NCI-H1694 treated with DMSO at 0.1 percent for 48 hours (cell line): ENCODE measurements around the gene LRFN2.

Experiments
- DNase-seq: peaks from one replicate; lab custom pipeline; 2025; lab: John Stamatoyannopoulos, UW

LRFN2 gene

DNA sequence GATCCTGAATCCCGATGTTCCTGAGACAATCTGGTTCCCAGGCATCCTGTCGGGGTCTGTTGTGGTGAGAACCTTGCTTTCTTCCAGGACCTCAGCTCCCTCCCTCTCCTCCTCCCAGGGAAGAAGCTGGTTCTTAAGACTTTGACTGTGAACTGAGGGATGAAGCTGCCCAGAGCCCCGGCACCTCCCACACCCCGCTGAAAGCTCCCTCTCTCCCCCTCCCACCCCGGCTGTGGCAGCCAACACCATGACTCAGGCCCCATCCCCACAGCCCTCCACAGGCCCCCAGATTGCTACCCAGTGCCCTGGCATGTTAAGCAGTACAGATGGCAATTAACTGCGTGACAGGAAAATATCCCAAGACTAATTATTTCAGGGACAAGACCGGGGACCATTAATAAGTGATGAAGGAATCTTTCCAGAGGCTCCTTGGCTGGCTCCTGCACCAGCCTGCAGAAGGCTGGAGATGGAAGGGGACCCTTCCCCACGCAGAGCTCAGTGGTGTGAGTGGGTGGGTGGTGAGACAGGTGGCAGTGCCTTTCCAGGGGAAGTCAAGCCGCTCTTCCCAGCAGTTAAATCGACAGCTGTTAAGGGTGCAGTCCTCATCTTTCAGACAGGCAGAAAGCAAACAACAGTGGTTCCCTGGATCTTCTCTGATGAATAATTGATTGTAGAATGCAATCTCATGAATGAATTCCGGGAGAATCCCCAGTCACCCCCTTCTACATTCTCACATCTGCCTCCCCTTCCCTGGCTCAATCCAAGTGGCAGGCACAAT lies 237.9 kb downstream of the LRFN2 start:
- DNase-seq = peak; percentile 92

DNA sequence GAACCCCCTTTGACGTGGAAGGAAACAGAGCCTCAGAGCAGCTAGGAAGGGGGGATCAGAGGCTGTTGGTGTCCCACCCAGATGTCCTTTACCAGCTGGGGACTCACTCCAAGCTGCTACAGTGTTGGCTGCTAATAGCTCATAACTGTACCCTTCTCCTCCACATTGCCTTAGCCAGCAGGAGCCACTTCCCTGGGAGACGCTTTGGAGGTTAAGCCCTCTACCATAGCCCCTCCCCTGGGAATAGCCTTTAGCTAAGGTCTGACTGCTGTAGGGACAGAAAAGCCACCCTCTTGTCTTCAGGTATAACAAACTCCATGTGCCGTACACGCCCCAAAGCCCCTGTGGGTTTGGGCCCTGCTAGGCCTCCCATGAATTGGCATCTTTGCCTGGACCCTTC lies 238.6 kb downstream of the LRFN2 start:
- DNase-seq = peak; percentile 44

DNA sequence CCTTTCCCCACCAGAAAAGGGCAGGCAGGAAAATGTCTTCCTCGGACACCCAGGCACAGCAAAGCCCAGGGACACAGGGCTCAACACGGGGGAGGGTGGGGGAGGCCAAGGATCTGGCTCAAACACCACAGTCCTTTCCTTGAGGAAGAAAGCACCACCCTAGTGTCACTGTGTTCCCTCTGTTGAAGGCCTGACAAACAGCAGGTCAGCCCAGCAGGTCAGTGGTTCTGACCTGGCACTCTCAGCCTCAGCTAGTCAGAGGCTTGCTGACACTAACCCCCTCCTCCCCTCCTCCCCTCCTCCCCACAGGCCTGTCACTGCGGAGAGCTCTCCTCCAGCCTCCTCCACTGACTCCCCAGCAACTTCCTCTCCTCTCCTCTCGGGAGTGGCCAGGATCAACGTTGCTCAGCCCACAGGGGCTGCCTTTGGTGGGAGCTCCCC lies 239.6 kb downstream of the LRFN2 start:
- DNase-seq = no peak

DNA sequence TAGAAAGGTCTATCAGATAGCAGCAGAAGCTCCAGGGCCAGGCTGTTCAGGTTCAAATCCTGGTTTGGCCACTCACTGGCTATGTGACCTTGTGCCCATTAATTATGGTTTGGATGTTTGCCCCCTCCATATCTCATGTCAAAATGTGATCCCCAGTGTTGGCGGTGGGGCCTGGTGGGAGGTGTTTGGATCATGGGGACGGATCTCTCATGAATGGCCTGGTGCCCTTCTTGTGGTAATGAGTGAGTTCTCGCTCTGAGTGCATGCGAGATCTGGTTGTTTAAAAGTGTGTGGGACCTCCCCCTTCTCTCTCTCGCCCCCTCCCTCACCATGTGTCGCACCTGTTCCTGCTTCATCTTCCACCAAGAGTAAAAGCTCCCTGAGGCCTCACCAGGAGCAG lies 240.9 kb downstream of the LRFN2 start:
- no peak for DNase-seq

DNA sequence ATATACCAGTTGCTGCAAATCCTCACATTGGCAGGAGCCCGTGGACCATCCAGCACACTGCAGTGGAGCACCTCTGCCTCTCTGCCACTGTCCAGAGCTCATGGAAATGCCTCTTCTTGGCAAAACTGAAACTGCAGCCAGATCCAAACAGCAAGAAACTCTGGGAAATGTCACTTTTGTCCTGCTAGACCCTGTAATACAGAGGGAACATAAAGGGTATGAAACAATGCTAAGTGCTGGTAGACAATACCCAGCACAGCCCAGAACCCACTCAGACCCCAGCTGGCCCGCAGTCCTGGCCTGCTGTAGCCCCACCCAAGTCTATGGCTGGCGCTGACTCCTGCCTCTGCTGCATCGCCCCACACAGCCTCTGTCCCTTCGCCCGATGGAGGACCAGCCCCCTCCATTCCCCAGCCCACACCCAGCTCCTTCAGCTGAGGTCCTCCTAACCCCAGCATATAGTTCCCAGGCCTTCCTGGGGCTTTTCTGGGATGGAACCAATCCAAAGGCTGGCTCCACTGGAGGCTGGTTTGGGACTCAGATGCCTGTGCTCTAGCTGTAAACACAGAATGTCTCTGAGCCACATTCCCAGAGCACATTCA lies 242.5 kb downstream of the LRFN2 start:
- DNase-seq = no peak

DNA sequence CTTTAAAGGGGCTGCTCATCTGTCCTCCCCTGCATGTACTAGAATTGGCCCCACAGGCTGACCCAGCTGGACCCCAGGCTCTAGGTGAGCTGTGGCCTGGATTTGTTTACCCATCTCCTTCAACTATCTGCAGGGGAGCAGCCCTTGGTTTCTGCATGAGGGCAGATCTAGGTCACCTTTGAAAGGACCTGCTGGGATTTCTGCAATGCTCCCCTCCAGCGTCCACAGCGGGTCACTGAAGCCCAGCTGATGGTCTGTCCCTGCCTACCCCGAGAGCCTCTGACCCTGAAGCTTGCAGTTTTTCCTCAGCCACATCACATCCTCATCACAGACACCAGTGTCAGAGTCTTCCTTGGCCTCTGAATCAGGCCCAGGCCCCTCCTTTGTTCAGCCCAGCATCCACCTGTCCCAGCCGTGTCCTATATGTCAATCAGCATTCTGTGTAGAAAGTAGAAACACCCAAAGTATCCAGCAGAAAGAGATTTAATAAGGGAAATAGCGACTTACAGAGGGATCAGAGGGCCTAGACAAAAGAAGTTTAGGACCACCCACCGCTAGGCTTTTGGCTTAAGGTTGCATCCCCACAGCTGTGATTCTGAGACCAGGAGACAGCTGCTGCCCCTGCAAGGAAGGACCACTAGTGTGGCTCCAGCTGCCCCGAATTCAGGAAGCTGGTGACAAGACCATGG lies 243.1 kb downstream of the LRFN2 start:
- no peak for DNase-seq

DNA sequence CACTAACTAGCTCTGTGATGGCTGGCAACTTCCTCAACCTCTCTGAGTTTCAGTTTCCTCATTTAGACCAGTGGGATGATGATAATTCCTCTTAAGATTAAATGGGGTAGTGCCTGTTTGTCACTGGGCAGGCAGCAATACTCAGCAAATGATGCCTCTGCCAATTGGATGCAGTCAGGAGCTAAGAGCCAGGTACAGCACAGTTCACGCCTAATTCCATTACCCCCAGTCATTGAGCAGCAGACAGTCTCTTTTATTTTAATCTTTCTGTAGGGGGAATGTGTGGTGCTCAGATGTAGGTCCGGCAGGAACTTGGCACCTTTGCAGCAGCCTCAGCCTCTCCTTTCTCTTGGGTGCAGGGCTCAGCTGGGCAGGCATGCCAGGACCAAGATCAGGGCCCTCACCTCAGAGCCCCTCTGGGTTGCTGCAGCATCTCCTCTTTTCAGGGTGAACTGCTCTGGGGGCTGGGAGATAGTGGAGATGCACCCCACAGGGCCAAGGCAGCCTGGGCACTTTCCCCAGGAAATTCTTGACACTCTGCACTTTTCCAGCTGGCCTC lies 243.8 kb downstream of the LRFN2 start:
- DNase-seq = no peak

DNA sequence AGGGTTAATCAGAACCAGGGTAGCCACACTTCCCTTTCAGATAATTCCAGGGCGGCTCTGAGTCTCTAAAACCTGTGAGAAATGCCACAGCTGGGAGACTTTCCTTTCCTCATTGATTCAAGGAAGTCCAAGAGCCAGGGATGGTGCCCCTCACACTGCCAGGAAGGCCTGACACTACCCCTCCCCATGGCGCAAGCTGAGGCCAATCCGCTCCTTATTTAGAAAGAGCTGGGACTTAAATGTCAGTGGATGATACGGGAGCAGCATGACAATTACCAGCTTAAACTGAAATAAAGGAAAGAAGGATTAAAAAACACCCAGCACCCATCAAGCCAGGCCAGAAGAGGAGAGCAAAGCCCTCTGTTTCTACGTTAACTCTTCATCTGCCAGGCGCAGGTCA lies 244.4 kb downstream of the LRFN2 start:
- DNase-seq = no peak

DNA sequence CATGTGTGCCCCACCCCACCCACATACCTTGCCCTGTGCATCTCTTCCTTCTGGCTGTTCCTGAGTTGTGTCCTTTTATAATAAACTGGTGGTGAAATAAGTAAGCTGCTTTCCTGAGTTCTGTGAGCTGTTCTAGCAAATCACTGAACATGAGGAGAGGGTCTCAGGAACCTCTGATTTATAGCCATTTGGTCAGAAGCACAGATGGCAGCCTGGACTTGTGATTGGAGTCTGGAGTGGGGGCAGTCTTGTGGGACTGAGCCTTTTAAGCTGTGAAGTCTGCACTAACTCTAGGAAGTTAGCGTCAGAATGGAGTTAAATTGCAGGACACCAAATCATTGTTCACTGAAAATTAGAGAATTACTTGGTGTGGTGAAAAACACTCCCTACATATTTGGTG lies 245.4 kb downstream of the LRFN2 start:
- DNase-seq = no peak
